Non-pigmented ciliary epithelial cell (primary cell): ENCODE results near the gene MRPL12.

Source experiments
- DNase-seq: peaks from one replicate; pipeline ENCODE4 v3.0.0-alpha.2; 2010; ENCODE audit warnings: low read depth

The MRPL12 gene

GRCh38 chr17:81740395-81740961, 37.3 kb downstream of the MRPL12 start:
- DNase-seq: no peak

GRCh38 chr17:81741049-81741593, 38.0 kb downstream of the MRPL12 start:
- no peak for DNase-seq

DNA sequence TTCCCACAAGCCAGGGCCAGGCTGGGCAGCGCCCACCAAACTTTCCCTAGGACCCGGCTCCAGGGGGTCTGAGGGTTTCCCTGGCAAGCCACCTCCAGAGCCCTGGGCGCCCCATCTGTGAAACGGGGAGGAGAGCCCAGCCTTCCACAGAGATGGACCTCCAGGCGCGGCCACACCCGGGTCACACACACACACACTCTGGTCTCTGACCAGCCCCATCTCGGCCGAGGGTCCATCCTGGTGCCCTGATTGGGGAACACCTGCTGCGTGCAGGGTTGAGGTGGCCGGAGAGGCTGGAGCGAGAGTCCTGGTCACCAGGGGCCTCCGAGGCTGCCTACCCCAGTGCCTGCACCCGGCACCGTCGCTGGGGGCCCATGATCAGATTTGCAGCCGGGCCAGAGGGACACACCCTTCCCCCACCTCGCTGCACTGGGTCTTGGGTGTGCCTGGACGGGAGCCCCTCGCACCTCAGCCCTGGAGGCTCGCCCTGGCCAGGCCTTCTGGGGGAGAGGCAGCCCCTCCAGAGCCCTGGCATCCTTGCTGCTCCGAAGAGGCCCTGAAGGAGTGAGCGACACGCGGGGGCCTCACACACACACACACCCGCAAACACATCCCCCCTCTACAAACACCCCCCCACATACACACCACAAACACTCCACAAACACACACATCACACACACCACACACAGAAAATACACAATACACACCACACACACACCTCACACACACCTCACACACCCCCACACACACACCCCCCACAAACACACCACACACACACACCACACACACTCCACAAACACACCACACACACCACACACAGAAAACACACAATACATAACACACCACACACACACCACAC, 38.7 kb downstream of the MRPL12 start:
- no peak for DNase-seq
